MG63 (cell line): Measurements from ENCODE around the gene WNT9A. TPM values are rescaled to one million over a fixed set of nuclear protein-coding genes. Genes with fewer than 3 reads are reported as not detected.
"Not testable (repeated sequence)": the region's sequence is repeated elsewhere in the genome, so short reads cannot be mapped to it uniquely, and the experiment has no call there.

Experiments
- DNase-seq: peaks from one replicate; pipeline ENCODE4 v3.0.0-alpha.2; 2020
- H3K27me3 ChIP-seq: fragments of 250-450 bp; sonication (Bioruptor Pico); 2 replicates; pipeline ENCODE4 v1.5.1; 2020; ENCODE audit warnings: mild to moderate bottlenecking, moderate library complexity
- H3K36me3 ChIP-seq: fragments of 250-450 bp; sonication (Bioruptor Pico); 2 replicates; pipeline ENCODE4 v1.5.1; 2020; ENCODE audit warnings: mild to moderate bottlenecking, moderate library complexity
- H3K4me3 ChIP-seq: fragments of 250-450 bp; sonication (Bioruptor Pico); 2 replicates; pipeline ENCODE4 v1.5.1; 2020; ENCODE audit warnings: mild to moderate bottlenecking, moderate library complexity
- H3K9me3 ChIP-seq: fragments of 250-450 bp; sonication (Bioruptor Pico); 2 replicates; pipeline ENCODE4 v1.5.1; 2020; ENCODE audit warnings: mild to moderate bottlenecking, moderate library complexity
- total RNA-seq: library from RNA; depleted of rRNA; stranded (reverse); fragments of >200 nt; shearing (Covaris generic); gene quantifications from 2 replicates; pipeline ENCODE4 v1.2.3, GENCODE V29; 2014; ENCODE audit warnings: low replicate concordance; rRNA removed

Gene WNT9A
- total RNA-seq, result 10.8 and 11.3 TPM in 2 replicates

DNA sequence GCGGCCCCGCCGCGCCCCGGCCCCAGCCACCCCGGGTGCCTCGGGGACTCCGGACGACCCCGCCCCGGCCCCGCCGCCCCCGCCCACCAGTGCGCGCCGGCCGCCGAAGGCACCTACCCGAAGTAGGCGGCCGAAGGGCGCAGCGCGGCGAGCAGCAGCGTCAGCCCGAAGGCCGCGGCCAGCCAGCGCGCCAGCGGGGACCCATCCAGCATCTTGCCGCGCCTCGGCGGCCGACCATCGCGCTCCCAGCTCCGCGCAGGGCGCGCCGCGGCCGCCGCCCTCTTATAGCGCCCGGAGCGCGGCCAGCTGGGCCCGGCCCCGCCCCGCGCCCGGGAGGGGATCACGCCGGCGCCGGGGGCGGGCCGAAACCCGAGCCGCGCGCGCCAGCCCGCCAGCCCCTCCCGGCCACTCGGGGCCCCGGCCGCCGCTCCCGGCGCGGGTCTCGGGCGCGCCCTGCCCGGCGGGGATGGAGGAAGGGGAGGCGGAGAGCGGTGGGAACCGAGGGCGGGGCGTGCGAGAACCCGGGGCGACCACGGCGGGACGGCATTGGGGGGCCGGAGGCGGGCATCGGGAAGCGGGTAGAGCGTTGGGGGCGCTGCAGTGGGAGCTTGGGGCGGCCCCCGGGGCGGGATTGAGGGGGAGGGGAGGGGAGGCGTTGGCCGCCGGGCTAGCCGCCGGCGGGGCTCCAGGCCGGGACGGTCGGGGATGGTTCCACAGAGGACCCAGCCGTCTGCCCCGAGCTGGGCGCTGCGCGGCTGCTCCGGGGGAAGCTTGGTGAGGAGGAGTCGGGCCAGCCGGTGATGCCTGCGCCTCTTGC lies at the start of gene WNT9A:
WNT9A (minus strand) TSS at position 257 of the 817 bp plus-strand sequence; CDS start at position 212, 45 bp downstream.
- Histone ChIP-seq H3K36me3 (peaks cover 9% of the 10 kb centered on the region), H3K27me3 (no peaks in the 10 kb centered on the region; the same call in 1 of the 2 replicates), H3K4me3 (peak within 1 kb of the TSS; percentile 88), H3K9me3 (no peaks in the 10 kb centered on the region)
- DNase-seq, result peak; percentile 74

DNA sequence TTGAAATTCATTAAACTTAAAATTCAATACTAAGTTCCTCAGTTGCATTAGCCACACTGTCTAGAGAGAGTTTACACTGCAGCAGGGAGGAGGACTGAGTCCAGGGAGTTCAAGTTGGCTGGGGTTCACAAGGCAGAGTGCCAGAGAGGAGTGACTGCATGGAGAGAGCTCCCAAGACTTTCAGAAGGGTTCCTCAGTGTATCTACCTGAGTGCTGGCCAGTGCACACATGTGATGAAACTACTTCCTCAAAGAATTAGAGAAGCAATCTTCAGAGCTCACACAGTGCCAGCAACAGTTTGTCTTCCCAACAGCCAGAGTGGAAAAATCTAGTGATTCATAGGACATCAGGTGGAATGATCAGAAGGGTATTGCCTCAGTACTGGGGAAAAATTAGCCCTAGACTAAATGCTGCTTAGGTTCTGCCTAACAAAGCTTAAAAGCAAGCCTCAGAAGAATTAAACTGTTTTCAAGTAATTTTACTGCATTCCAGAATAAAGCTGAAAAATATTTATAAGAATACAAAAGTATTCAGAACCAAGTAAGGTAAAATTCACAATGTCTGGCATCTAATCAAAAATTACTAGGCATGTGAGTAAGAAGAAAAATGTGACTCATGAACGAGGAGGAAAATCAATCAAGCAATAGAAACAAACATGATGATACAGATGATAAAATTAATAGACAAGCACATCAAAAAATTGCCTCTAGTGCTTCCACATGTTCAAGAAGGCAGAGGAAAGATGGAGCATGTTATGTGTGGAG lies 48.6 kb upstream of the WNT9A start:
- no peak for DNase-seq
- no peaks in the 10 kb centered on the region; the same call in 1 of the 2 replicates for H3K27me3 ChIP-seq

GRCh38 chr1:227994632-227995300 lies 47.0 kb upstream of the WNT9A start:
- Histone ChIP-seq H3K36me3 (no peaks in the 10 kb centered on the region), H3K9me3 (peaks cover 31% of the 10 kb centered on the region), H3K27me3 (no peaks in the 10 kb centered on the region), H3K4me3 (no peak overlapping the region)
- DNase-seq, result no peak

More for the DNA sequence above, 48.6 kb upstream of the WNT9A start:
- Histone ChIP-seq H3K36me3 (no peaks in the 10 kb centered on the region), H3K4me3 (no peak overlapping the region), H3K9me3 (peaks cover 30% of the 10 kb centered on the region)

DNA sequence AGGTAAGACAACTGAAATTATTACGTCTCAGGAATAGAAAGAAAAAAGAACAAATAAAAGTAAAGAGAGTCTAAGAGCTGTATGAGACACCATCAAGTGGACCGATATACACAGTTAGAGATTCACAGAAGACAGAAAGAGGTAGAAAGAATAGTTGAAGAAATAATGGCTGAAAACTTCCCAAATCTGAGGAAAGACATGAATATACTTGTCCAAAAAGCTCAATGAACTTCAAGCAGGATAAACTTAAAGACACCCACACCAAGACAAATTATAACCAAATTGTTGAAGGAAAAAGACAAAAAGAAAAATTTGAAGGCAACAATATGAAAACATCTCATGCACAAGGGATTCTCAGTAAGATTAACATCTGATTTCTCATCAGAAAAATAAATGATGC lies 39.4 kb upstream of the WNT9A start:
- peaks cover 18% of the 10 kb centered on the region for H3K9me3 ChIP-seq
- H3K27me3 ChIP-seq, result peaks cover 9% of the 10 kb centered on the region; the same call in 1 of the 2 replicates
- DNase-seq, result no peak
- H3K36me3 ChIP-seq, result no peaks in the 10 kb centered on the region
- no peak overlapping the region for H3K4me3 ChIP-seq

GRCh38 chr1:227975583-227976283 lies 28.0 kb upstream of the WNT9A start:
- not testable (repeated sequence) for H3K4me3 ChIP-seq, H3K9me3 ChIP-seq, H3K36me3 ChIP-seq, DNase-seq, H3K27me3 ChIP-seq

GRCh38 chr1:227973724-227974288 lies 26.1 kb upstream of the WNT9A start:
- H3K4me3 ChIP-seq, DNase-seq, H3K27me3 ChIP-seq, H3K36me3 ChIP-seq, H3K9me3 ChIP-seq: not testable (repeated sequence)

- DNase-seq, result peak; percentile 34
- not testable (repeated sequence) for H3K9me3 ChIP-seq, H3K4me3 ChIP-seq, H3K27me3 ChIP-seq, H3K36me3 ChIP-seq
Measured at GRCh38 chr1:227972843-227973374, 25.2 kb upstream of the WNT9A start.

GRCh38 chr1:227972283-227972679 lies 24.5 kb upstream of the WNT9A start:
- H3K27me3 ChIP-seq, H3K9me3 ChIP-seq, H3K36me3 ChIP-seq, DNase-seq, H3K4me3 ChIP-seq: not testable (repeated sequence)

DNA sequence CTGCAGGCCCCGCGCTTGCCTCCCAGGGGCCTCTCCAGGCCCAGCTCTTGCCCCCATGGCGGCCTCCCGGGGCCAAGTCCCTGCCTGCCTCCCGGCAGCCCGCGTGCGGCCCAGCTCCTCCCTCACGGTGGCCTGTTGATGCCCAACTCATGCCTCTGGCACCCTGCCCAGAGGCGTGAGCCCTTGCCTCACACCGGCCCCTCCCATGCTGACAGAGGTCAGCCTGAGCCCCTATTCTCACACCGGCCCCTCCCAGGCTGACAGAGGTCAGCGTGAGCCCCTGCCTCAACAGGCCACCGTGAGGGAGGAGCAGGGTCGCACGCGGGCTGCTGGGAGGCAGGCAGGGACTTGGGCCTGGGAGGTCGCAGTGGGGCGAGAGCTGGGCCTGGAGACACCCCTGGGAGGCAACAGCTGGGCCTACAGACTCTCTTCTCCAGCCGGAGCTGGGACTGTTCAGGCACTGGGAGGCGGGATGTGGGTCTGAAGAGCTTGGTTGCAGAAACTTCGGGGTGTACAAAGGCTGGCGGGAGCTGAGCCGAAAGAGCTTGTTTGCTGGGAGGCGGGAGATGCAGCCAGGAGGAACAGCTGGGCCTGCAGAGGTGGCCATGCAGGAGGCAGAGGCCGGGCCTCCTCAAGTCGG lies 24.0 kb upstream of the WNT9A start:
- not testable (repeated sequence) for DNase-seq, H3K36me3 ChIP-seq, H3K9me3 ChIP-seq, H3K27me3 ChIP-seq, H3K4me3 ChIP-seq

- H3K9me3 ChIP-seq, DNase-seq, H3K4me3 ChIP-seq, H3K36me3 ChIP-seq, H3K27me3 ChIP-seq: not testable (repeated sequence)
Measured at GRCh38 chr1:227971216-227971615, 23.5 kb upstream of the WNT9A start.

GRCh38 chr1:227970076-227970995 lies 22.6 kb upstream of the WNT9A start:
- not testable (repeated sequence) for H3K27me3 ChIP-seq, H3K36me3 ChIP-seq, DNase-seq, H3K9me3 ChIP-seq, H3K4me3 ChIP-seq

DNA sequence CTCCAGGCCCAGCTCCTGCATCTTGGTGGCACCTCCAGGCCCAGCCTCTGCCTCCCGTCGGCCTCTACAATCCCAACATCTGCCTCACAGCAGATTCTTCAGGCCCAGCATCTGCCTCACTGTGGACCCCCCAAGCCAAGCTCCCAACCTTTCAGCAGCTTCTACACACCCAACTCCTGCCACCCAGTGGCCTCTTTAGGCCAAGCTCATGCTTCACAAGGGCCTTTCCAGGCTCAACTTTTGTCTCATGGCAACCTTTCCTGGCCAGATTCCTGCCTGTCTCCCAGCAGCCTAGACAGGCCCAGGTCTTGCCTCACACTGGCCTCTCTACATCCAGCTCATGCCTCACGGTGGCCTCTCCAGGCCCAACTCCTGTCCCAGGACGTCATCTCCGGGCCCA lies 20.1 kb upstream of the WNT9A start:
- DNase-seq, result peak; percentile 50
- H3K9me3 ChIP-seq, H3K4me3 ChIP-seq, H3K36me3 ChIP-seq, H3K27me3 ChIP-seq: not testable (repeated sequence)

GRCh38 chr1:227966733-227967132 lies 19.0 kb upstream of the WNT9A start:
- H3K27me3 ChIP-seq, H3K36me3 ChIP-seq, H3K9me3 ChIP-seq, H3K4me3 ChIP-seq: not testable (repeated sequence)
- DNase-seq, result peak; percentile 65

DNA sequence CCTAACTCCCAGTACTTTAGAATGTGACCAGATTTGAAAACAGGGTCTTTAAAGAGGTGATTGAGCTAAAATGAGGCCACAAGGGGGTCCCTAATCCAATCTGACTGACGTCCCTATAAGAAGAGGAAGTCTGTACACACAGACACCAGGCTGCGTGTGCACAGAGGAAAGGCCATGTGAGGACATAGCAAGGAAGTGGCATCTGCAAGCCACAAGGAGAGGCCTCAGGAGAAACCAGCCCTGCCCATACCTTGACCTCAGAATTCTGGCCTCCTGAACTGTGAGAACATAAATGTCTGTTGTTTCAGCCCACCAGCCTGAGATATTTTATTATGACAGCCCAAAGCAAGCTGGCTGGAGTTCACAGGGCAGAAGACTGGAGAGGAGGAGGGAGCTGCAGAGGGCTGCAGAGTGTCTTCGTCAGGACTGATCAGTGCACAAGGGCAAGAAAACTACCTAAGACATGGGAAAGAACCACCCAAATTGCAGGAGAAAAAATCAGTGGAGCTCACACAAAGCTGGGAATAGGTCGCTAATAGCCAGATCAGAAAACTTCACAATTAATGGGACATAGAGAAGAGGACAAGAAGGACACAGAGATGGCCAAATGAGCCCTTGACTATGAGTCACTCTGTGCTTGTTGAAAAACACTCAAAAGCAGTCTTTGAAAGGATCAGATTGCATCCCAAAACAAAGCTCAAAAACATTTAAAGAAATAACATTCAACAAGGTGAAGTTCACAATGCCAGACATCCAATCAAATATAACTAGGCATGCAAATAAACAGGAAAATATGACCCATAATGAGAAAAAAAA lies 14.1 kb upstream of the WNT9A start:
- Histone ChIP-seq H3K27me3 (peaks cover 3% of the 10 kb centered on the region; the same call in 1 of the 2 replicates), H3K4me3 (no peak overlapping the region), H3K36me3 (no peaks in the 10 kb centered on the region), H3K9me3 (peaks cover 3% of the 10 kb centered on the region; the same call in 1 of the 2 replicates)
- no peak for DNase-seq
